HuH-7.5 (cell line): ENCODE measurements around the gene CDC26.
A peak's percentile ranks its signal among the peaks of the same experiment; 100 is the strongest.
"Not testable (repeated sequence)": the region's sequence is repeated elsewhere in the genome, so short reads cannot be mapped to it uniquely, and the experiment has no call there.

ENCODE experiments used
- DNase-seq: peaks from one replicate; pipeline ENCODE4 v3.0.0; 2011; ENCODE audit warnings: low spot score

Gene CDC26

DNA sequence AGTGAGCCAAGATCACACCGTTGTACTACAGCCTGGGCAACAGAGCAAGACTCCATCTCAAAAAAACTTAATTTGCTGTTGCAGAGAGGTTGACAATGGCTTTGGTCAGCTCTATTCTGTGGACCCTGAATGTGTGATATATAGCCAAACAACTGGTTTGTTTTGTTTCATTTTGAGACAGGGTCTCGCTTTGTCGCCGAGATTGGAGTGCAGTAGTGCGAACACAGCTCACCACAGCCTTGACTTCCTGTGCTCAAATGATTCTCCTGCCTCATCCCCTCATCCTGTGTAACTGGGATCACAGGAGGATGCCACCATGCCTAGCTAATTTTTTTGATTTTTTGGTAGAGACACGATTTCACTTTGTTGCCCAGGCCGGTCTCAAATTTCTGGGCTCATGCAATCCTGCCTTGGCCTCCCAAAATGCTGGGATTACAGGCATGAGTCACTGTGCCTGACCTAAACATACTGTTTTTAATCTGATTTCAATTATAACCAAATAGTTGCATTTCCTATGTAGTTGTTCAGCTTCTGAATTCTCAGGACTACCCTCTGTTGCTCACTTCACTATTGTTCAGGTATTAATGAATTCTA lies 18.0 kb upstream of the CDC26 start:
- no peak for DNase-seq

- no peak for DNase-seq
Measured at GRCh38 chr9:113290052-113290607, 14.8 kb upstream of the CDC26 start.

- no peak for DNase-seq
Measured at GRCh38 chr9:113289091-113289490, 13.7 kb upstream of the CDC26 start.

- no peak for DNase-seq
Measured at GRCh38 chr9:113281356-113281755, 6.0 kb upstream of the CDC26 start.

- DNase-seq = no peak
Measured at GRCh38 chr9:113278840-113279239, 3.5 kb upstream of the CDC26 start.

DNA sequence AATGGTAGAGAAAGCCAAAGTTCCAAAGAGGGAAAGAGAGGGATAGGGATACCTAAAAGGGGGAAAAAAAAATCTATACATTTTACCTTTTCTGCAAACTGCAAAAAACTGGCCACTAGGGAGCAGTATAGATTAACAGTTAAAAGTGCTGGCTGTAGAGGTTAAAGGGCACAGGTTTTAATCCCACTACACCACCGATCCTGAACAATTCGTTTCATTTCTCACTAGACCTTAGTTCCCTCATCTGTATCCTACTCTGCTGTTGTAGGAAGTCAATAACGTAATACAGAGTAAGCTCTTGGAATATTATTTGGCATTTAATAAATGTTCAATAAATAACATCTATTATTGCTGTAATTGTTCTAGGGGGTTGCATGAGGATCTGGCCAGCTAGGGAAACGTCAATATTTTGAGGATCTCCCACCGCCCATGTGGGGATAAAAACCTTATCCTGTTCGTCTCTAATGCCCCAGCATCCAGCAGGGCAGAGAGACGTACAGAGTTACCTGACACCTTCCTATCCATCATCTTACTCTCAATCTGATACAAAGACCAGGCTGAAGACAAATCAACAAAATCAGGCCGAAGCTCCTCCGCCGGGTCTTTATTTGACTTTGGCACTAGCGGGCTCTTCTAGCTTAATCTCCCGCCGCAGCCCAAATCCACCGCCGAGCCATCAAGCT lies 757 bp downstream of the CDC26 start:
- peak; percentile 34 for DNase-seq

DNA sequence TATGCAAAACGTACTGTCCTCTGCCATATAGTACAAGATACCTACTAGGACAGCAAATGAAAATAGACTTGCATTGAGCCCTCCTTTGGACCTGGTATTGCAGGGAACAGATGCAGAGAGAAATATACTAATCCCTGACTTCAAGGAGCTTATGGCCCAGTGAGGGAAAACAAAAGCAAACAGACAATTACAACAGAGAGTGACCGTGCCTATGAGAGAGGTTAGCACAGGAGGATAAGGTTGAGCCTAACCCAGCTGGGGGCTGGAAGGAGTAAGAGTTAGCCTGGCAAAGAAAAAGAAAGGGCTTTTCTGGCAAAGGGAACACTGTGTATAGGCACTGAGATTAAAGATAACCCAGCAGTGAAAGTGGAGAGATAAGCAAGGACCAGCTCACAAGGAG lies 5.5 kb downstream of the CDC26 start:
- DNase-seq = no peak

DNA sequence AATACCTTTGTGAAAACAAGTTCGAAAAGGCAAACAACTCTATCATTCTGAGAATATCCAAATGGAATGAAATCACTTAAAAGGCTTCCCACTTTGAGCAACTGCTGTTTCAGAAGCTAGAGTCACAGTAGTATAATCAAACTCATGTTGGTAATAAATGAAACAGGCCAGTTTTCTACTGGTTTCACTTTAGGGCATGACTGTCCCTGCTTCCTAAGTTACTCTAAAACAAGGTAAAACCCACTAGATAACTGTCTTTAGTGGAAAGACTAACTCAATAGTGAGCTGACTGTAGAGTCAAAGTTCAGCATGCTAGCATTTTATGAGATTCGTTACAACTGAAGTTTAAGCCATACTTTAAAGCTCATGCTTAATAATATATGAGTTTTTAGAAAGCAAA lies 6.0 kb downstream of the CDC26 start:
- DNase-seq = no peak

DNA sequence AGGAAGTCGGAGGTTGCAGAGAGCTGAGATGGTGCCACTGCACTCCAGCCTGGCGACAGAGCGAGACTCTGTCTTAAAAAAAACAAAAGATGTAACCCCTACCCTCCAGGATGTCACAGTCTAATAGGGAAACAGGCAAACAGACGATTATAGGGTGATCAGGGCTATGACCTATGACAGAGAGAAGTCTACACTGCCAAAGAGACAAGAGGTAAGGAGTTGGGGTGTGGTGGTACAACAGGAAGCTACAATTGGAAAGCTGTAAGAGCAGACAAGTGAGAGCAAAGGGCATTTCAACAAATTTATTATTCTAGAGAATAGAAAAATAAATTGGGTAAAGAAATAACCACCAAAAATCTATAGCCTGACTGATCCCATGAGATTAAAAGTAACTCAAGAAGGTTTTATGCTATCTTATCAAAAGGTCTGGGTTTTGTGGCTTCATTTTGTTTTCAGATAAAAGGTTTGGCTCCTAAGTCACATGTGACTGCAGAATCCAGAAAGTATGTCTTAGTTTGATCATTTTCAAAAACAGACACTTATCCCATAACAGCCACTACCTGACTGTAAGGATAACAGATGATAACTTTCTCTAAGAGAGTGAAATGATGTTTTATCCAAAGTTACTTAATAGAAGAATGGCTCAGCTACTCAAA lies 7.3 kb downstream of the CDC26 start:
- no peak for DNase-seq

- no peak for DNase-seq
Measured at GRCh38 chr9:113266174-113266573, 9.2 kb downstream of the CDC26 start.

GRCh38 chr9:113261917-113262671 lies 13.3 kb downstream of the CDC26 start:
- DNase-seq = no peak

DNA sequence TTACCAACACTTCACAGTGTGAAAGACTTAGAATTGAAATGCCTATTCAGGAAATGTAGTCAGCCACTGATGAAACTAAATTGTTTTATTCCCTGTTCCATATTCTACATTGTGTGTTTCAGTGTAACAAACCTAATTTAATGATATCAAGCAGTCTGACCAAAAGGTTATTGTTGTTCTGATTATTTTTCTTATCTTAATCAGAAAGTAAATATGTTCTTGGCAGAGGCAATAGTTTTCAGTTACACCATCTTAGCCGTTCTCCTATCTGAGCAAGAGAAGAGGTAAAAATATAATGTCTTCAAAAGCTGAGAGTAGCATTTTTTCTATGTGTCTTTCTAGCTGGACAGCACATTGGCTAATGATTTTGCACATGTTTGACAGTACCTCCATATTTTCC lies 17.1 kb downstream of the CDC26 start:
- no peak for DNase-seq

- no peak for DNase-seq
Measured at GRCh38 chr9:113257863-113258262, 17.5 kb downstream of the CDC26 start.

GRCh38 chr9:113255438-113255837 lies 19.9 kb downstream of the CDC26 start:
- no peak for DNase-seq

DNA sequence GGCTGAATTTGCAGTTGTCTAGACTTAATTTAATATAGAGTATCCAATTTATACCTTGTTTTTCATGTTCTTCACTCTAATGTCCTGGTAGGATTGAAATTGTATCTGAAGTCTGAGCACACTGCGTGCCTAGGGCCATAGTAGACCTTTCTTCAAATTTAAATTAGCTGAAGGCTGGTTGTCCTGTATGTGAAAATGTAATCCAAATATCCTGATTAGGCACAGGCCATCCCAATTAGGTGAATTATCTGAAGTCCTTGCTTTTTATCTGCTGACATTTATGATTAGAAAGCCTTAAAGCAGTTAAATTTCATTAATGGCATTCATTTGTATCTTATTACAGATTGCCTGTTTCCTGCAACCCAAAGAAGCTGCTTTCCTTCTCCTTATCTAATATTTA lies 20.4 kb downstream of the CDC26 start:
- DNase-seq = no peak

GRCh38 chr9:113250807-113251206 lies 24.6 kb downstream of the CDC26 start:
- DNase-seq = no peak

DNA sequence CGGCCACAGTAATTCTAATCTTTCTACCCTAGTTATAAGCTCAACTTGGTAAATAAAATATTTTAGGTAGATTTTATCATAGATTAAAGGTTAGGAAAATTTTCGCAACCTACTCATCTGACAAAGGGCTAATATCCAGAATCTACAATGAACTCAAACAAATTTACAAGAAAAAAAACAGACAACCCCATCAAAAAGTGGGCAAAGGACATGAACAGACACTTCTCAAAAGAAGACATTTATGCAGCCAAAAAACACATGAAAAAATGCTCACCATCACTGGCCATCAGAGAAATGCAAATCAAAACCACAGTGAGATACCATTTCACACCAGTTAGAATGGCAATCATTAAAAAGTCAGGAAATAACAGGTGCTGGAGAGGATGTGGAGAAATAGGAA lies 25.7 kb downstream of the CDC26 start:
- not testable (repeated sequence) for DNase-seq

GRCh38 chr9:113247640-113248039 lies 27.7 kb downstream of the CDC26 start:
- no peak for DNase-seq

- DNase-seq = no peak
Measured at GRCh38 chr9:113246928-113247327, 28.4 kb downstream of the CDC26 start.

- DNase-seq = no peak
Measured at GRCh38 chr9:113245894-113246293, 29.5 kb downstream of the CDC26 start.

GRCh38 chr9:113244556-113244955 lies 30.8 kb downstream of the CDC26 start:
- no peak for DNase-seq

DNA sequence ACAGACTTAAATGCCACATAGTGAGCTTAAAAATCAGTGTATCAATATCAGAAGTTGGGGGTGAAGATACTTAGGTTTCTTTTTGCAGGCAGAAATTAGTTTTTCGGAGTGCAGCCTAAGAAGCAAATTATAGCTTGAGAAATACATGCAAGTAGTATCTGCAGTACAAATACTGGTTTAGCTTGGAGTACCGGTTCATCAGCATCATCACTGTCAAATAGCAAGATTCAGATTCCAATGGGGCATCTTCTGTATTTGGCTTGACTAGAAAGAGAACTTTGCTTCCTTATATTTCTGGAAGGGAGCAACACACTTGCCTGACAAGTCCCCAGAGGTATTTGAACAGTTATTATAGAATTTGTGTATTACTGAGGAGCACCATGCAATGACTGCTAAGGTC lies 34.2 kb downstream of the CDC26 start:
- no peak for DNase-seq

DNA sequence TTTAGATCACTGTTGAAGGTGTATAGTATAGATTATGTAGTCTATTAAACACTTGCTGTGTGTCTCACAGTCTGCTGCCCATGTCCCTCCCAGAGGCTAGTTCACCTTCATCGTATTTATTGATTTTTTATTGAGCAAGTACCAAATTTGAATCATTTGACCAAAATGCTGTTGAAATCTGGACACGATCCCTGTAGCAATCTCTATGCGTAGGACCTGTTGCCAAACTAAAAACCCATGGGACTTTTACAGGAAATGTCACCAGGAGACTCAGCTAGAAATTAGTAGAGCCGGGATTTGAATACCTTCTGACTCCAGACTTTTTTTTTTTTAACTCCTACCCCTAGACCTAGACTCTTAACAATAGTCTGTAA lies 36.5 kb downstream of the CDC26 start:
- no peak for DNase-seq
